Keratinocyte (primary cell): ENCODE data around the gene CACNA2D1. TPM values are rescaled to one million over a fixed set of nuclear protein-coding genes. Genes with fewer than 3 reads are reported as not detected.

ENCODE experiments used
- DNase-seq: peaks from one replicate; pipeline ENCODE4 v3.0.0-alpha.2; 2011; ENCODE audit warnings: low read depth, missing footprints, low spot score
- FAIRE-seq: peaks from 2 replicates; lab custom pipeline; 2011; peaks lifted over from hg19 to GRCh38; lab: Jason Lieb, UNC
- H2AFZ ChIP-seq: 2 replicates; pipeline ENCODE4 v1.6.0; 2012; ENCODE audit warnings: low read length, control low read depth, inconsistent platforms; ENCODE audit not compliant: control insufficient read depth
- H3K27ac ChIP-seq: 2 replicates; pipeline ENCODE4 v1.5.1; 2011; ENCODE audit warnings: low read length; ENCODE audit not compliant: control insufficient read depth, insufficient read depth
- H3K27me3 ChIP-seq: 3 replicates; pipeline ENCODE4 v1.6.0; 2011; ENCODE audit warnings: low read length; ENCODE audit not compliant: control insufficient read depth, insufficient read depth; ENCODE audit errors: extremely low read depth
- H3K36me3 ChIP-seq, 2 experiments: 2 replicates in 1 of 2; 3 replicates in 1 of 2; pipeline ENCODE4 v1.5.1; 2011; ENCODE audit warnings: low read length in 2 of 2, mild to moderate bottlenecking in 1 of 2; ENCODE audit not compliant: control insufficient read depth in 2 of 2, insufficient read depth in 2 of 2; ENCODE audit errors: extremely low read depth in 1 of 2
- H3K4me1 ChIP-seq: 3 replicates; pipeline ENCODE4 v1.5.1; 2011; ENCODE audit warnings: low read length; ENCODE audit not compliant: control insufficient read depth, insufficient read depth; ENCODE audit errors: extremely low read depth
- H3K4me2 ChIP-seq: 3 replicates; pipeline ENCODE4 v1.6.0; 2011; ENCODE audit warnings: low read depth, low read length; ENCODE audit not compliant: control insufficient read depth, insufficient read depth; ENCODE audit errors: extremely low read depth
- H3K4me3 ChIP-seq, 3 experiments: fragments of 200-600 bp in 1 of 3; sonication (generic) in 1 of 3; 2 replicates in 2 of 3; 3 replicates in 1 of 3; pipeline ENCODE4 v1.5.1; 2011 to 2016; ENCODE audit warnings: low read length in 3 of 3, mild to moderate bottlenecking in 3 of 3, control low read depth in 2 of 3, inconsistent platforms in 1 of 3, low read depth in 1 of 3, mixed read lengths in 1 of 3, mixed run types in 1 of 3, moderate library complexity in 1 of 3; ENCODE audit not compliant: control insufficient read depth in 2 of 3, insufficient read depth in 2 of 3; ENCODE audit errors: extremely low read depth in 1 of 3
- H3K79me2 ChIP-seq: 2 replicates; pipeline ENCODE4 v1.6.0; 2012; ENCODE audit warnings: low read length; ENCODE audit not compliant: control insufficient read depth, insufficient read depth
- H3K9ac ChIP-seq: 3 replicates; pipeline ENCODE4 v1.6.0; 2011; ENCODE audit warnings: low read length; ENCODE audit not compliant: control insufficient read depth, insufficient read depth; ENCODE audit errors: extremely low read depth
- H3K9me1 ChIP-seq: 3 replicates; pipeline ENCODE4 v1.6.0; 2011; ENCODE audit warnings: low read length; ENCODE audit not compliant: control insufficient read depth, insufficient read depth; ENCODE audit errors: extremely low read depth
- H3K9me3 ChIP-seq: 2 replicates; pipeline ENCODE4 v1.5.1; 2012; ENCODE audit warnings: low read depth, low read length; ENCODE audit not compliant: control insufficient read depth
- H4K20me1 ChIP-seq: 3 replicates; pipeline ENCODE4 v1.6.0; 2011; ENCODE audit warnings: low read length; ENCODE audit not compliant: control insufficient read depth, insufficient read depth; ENCODE audit errors: extremely low read depth
- EZH2 ChIP-seq: IDR thresholded peaks from one replicate; pipeline ENCODE4 v1.6.1; 2012; ENCODE audit warnings: inconsistent platforms, mild to moderate bottlenecking, low read length, moderate library complexity
- dilution Hi-C: fragments of 300-500 bp; cut with MboI; formaldehyde crosslinking; loops from one replicate; pipeline ENCODE4 v1.7.0; 2020; ENCODE audit warnings: low sequenced_read_pairs; ENCODE audit not compliant: extremely low pct_ligation_motif_present
- polyA plus RNA-seq, 5 experiments: library from polyadenylated mRNA; depleted of rRNA in 3 of 5; stranded (reverse) in 3 of 5; stranded (forward) in 1 of 5; unstranded in 1 of 5; fragments of >200 nt; gene quantifications; 1 replicate in 1 of 5; 2 replicates in 3 of 5; 3 replicates in 1 of 5; pipeline versions ENCODE4 v1.2.1 to v1.2.3, GENCODE V29; 2011 to 2012; ENCODE audit warnings: missing spikeins in 2 of 5, low read depth in 1 of 5, low replicate concordance in 1 of 5
- TF ChIP-seq, protein P1 (sequence below), 3 experiments: IDR thresholded peaks in 1 of 3; conservative IDR thresholded peaks in 1 of 3; optimal IDR thresholded peaks in 1 of 3; 2 replicates in 2 of 3; 3 replicates in 1 of 3; pipeline versions ENCODE3 to v1.5.1; 2011; ENCODE audit warnings: low read length in 3 of 3, mild to moderate bottlenecking in 3 of 3, moderate library complexity in 2 of 3, control low read depth in 1 of 3, inconsistent platforms in 1 of 3; ENCODE audit not compliant: insufficient read depth in 2 of 3; ENCODE audit errors: extremely low read depth in 1 of 3

Gene CACNA2D1
- polyA plus RNA-seq, 1 donor (not counting 4 experiments of a cell fraction or from before 2014, with no cell fraction given) = 1.8 TPM

DNA sequence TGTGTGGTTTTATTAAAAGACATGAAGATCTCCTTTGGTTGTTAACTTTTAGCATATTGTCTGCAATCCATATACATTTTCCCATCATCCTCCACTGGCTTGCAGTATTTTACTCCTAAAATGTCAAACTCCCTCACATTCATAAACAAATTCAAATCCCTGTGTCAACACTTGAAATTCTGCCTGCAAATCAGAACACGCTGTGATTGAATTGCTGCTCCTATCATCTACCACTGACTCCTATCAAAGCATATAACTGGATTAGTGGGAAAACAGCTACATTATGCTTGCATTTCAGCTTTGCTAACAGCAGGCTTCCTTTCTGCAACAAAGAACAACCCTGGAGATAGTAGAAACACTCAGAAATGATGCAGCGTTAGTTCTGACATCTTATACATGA, 392.0 kb downstream of the CACNA2D1 start:
- FAIRE-seq = no peak
- no peak overlapping the region for H3K27ac ChIP-seq
- H4K20me1 ChIP-seq = no peaks in the 10 kb centered on the region
- dilution Hi-C loops = no loop called here
- H2AFZ ChIP-seq = no peak overlapping the region
- H3K9ac ChIP-seq = no peak overlapping the region
- DNase-seq = no peak
- no peaks in the 10 kb centered on the region for H3K27me3 ChIP-seq
- no peaks in the 10 kb centered on the region for H3K4me1 ChIP-seq
- H3K4me3 ChIP-seq = no peak overlapping the region
- H3K79me2 ChIP-seq = no peaks in the 10 kb centered on the region
- H3K36me3 ChIP-seq = no peaks in the 10 kb centered on the region
- TF ChIP-seq, protein P1, sequence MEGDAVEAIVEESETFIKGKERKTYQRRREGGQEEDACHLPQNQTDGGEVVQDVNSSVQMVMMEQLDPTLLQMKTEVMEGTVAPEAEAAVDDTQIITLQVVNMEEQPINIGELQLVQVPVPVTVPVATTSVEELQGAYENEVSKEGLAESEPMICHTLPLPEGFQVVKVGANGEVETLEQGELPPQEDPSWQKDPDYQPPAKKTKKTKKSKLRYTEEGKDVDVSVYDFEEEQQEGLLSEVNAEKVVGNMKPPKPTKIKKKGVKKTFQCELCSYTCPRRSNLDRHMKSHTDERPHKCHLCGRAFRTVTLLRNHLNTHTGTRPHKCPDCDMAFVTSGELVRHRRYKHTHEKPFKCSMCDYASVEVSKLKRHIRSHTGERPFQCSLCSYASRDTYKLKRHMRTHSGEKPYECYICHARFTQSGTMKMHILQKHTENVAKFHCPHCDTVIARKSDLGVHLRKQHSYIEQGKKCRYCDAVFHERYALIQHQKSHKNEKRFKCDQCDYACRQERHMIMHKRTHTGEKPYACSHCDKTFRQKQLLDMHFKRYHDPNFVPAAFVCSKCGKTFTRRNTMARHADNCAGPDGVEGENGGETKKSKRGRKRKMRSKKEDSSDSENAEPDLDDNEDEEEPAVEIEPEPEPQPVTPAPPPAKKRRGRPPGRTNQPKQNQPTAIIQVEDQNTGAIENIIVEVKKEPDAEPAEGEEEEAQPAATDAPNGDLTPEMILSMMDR (optimal IDR thresholded peaks at IDR 0.05 in 1 of 3, IDR thresholded peaks at IDR 0.05 in 1 of 3, conservative IDR thresholded peaks at IDR 0.05 in 1 of 3; ENCODE audit: extremely low read depth in 1 of 3, insufficient read depth in 2 of 3, low read length in 3 of 3) = no peak
- no peak for TF ChIP-seq EZH2
- no peaks in the 10 kb centered on the region for H3K9me3 ChIP-seq
- no peak overlapping the region for H3K4me2 ChIP-seq
- H3K9me1 ChIP-seq = no peaks in the 10 kb centered on the region

DNA sequence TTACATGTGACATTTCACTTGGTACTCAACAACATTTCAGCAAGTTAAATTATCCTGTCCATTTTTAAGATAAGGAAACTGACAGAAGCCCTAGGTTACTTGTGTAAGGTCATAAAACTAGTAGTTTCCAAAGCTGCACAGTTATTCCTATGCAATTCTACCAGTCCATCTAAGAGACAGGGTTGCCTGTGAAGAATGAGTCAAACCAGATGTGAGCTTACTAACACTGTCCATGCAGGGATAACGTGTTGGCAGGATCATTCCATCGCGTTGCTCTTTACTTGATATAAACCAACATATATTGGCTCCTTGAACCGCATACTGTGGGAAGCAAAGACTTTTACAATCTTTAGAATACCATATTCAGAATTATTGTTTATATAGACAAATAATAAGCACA, 392.8 kb downstream of the CACNA2D1 start:
- dilution Hi-C loops = no loop called here
- no peak overlapping the region for H3K4me3 ChIP-seq
- no peaks in the 10 kb centered on the region for H3K4me1 ChIP-seq
- H3K4me2 ChIP-seq = no peak overlapping the region
- no peaks in the 10 kb centered on the region for H3K36me3 ChIP-seq
- no peaks in the 10 kb centered on the region for H4K20me1 ChIP-seq
- no peaks in the 10 kb centered on the region for H3K27me3 ChIP-seq
- TF ChIP-seq EZH2 = no peak
- TF ChIP-seq, protein P1 (optimal IDR thresholded peaks at IDR 0.05 in 1 of 3, IDR thresholded peaks at IDR 0.05 in 1 of 3, conservative IDR thresholded peaks at IDR 0.05 in 1 of 3; ENCODE audit: extremely low read depth in 1 of 3, insufficient read depth in 2 of 3, low read length in 3 of 3) = no peak
- H3K9ac ChIP-seq = no peak overlapping the region
- no peak overlapping the region for H3K27ac ChIP-seq
- H3K9me1 ChIP-seq = no peaks in the 10 kb centered on the region
- H3K9me3 ChIP-seq = no peaks in the 10 kb centered on the region
- DNase-seq (no peak), FAIRE-seq (peak; percentile 61)
- H2AFZ ChIP-seq = no peak overlapping the region
- H3K79me2 ChIP-seq = no peaks in the 10 kb centered on the region
